Measurements from ENCODE around the gene AFF2.

DNA sequence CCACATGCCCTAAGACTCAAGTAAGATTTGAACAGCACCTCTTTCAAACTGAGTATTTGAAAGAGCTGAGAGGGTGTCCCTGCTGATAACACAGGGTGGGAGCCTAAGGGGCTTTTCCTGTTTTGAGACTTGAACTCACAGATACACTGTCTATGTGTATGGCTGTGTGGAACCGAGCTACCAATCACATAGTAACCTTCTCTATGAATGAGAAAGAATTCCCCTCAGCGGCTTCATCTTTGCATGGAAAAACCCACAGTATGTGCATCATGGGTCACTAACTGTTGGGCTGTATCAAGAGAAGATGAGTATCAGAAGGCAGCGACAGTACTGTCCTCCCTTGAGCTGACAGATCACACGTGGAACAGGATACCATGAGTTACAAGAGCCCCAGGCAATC is 336.3 kb downstream of the AFF2 start:
- TF ChIP-seq, protein P1, sequence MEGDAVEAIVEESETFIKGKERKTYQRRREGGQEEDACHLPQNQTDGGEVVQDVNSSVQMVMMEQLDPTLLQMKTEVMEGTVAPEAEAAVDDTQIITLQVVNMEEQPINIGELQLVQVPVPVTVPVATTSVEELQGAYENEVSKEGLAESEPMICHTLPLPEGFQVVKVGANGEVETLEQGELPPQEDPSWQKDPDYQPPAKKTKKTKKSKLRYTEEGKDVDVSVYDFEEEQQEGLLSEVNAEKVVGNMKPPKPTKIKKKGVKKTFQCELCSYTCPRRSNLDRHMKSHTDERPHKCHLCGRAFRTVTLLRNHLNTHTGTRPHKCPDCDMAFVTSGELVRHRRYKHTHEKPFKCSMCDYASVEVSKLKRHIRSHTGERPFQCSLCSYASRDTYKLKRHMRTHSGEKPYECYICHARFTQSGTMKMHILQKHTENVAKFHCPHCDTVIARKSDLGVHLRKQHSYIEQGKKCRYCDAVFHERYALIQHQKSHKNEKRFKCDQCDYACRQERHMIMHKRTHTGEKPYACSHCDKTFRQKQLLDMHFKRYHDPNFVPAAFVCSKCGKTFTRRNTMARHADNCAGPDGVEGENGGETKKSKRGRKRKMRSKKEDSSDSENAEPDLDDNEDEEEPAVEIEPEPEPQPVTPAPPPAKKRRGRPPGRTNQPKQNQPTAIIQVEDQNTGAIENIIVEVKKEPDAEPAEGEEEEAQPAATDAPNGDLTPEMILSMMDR (IDR thresholded peaks at IDR 0.05 in 2 of 3, conservative IDR thresholded peaks at IDR 0.05 in 1 of 3; ENCODE audit: borderline replicate concordance in 1 of 3, insufficient read depth in 1 of 3, low read depth in 2 of 3, low read length in 2 of 3): no peak
- TF ChIP-seq SIN3A (IDR thresholded peaks at IDR 0.05; ENCODE audit: low read depth) (no peak), ELF1 (IDR thresholded peaks at IDR 0.05; ENCODE audit: borderline replicate concordance, low read depth) (no peak), JUND (IDR thresholded peaks at IDR 0.05) (no peak), FOSL1 (IDR thresholded peaks at IDR 0.05; ENCODE audit: low read depth) (no peak)

Data from HCT116 (cell line).